K562 (cell line): ENCODE data around the gene LLGL2. TPM values are rescaled to one million over a fixed set of nuclear protein-coding genes. Genes with fewer than 3 reads are reported as not detected.

Experiments
- ERF ChIP-seq: fragments of 450-650 bp; formaldehyde crosslinking; IDR thresholded peaks from 2 replicates; pipeline ENCODE4 v1.4.0; 2020; ENCODE audit warnings: mild to moderate bottlenecking, mixed read lengths
- ESRRA ChIP-seq: fragments of 450-650 bp; IDR thresholded peaks from 2 replicates; pipeline ENCODE4 v1.6.1; 2014; ENCODE audit warnings: low read depth, mild to moderate bottlenecking, moderate library complexity, borderline replicate concordance
- FOSL1 ChIP-seq: fragments of 200-800 bp; sonication (Bioruptor generic); conservative IDR thresholded peaks from 2 replicates; pipeline ENCODE4 v1.6.1; 2016; ENCODE audit warnings: missing genetic modification characterization, missing compliant biosample characterization
- FOXA3 ChIP-seq, 2 experiments: fragments of 450-650 bp in 1 of 2; sonication (generic) in 1 of 2; formaldehyde crosslinking; IDR thresholded peaks in 1 of 2; conservative IDR thresholded peaks in 1 of 2; 2 replicates each; pipeline versions ENCODE4 v1.4.0 to v1.8.0; 2020 to 2022; ENCODE audit warnings: mild to moderate bottlenecking in 2 of 2, missing genetic modification reagents in 1 of 2
- FOXJ3 ChIP-seq: sonication (generic); formaldehyde crosslinking; IDR thresholded peaks from 2 replicates; pipeline ENCODE4 v1.4.0; 2020; ENCODE audit warnings: mild to moderate bottlenecking, missing genetic modification reagents
- HDAC6 ChIP-seq: IDR thresholded peaks from 2 replicates; pipeline ENCODE4 v1.6.1; 2012; ENCODE audit warnings: low read depth, mild to moderate bottlenecking, control low read depth, inconsistent platforms, low read length, moderate library complexity
- ILK ChIP-seq: fragments of 450-650 bp; IDR thresholded peaks from 2 replicates; pipeline ENCODE4 v1.6.1; 2016; ENCODE audit warnings: missing genetic modification characterization, low read depth, mild to moderate bottlenecking, missing compliant biosample characterization, moderate library complexity, borderline replicate concordance
- MTA1 ChIP-seq: fragments of 450-650 bp; IDR thresholded peaks from 2 replicates; pipeline ENCODE4 v1.6.1; 2017; ENCODE audit warnings: borderline replicate concordance
- NFIC ChIP-seq: fragments of 450-650 bp; IDR thresholded peaks from 2 replicates; pipeline ENCODE4 v1.6.1; 2017; ENCODE audit warnings: mild to moderate bottlenecking, inconsistent platforms
- NR4A1 ChIP-seq, 2 experiments: fragments of 250-450 bp in 1 of 2; fragments of 450-650 bp in 1 of 2; sonication (Bioruptor Pico) in 1 of 2; IDR thresholded peaks; 2 replicates each; pipeline versions ENCODE4 v1.4.0 to v1.6.1; 2016 to 2020; ENCODE audit warnings: mild to moderate bottlenecking in 2 of 2, missing compliant biosample characterization in 1 of 2, missing genetic modification characterization in 1 of 2, moderate library complexity in 1 of 2
- SPI1 ChIP-seq: IDR thresholded peaks from 2 replicates; pipeline ENCODE4 v1.6.1; 2011; ENCODE audit warnings: low read depth, low read length, control low read depth, borderline replicate concordance
- STAG1 ChIP-seq: sonication (generic); formaldehyde crosslinking; IDR thresholded peaks from 2 replicates; pipeline ENCODE4 v1.5.0; 2020; ENCODE audit warnings: missing genetic modification reagents, borderline replicate concordance
- TCF7L2 ChIP-seq: fragments of 150-350 bp; IDR thresholded peaks from 2 replicates; pipeline ENCODE4 v1.6.1; 2016; ENCODE audit warnings: low read depth, mild to moderate bottlenecking, low read length, moderate library complexity
- WHSC1 ChIP-seq: IDR thresholded peaks from one replicate; pipeline ENCODE4 v1.6.1; 2012; ENCODE audit warnings: low read length, control low read depth, inconsistent platforms
- YBX1 ChIP-seq: fragments of 450-650 bp; IDR thresholded peaks from 2 replicates; pipeline ENCODE4 v1.7.1; 2016; ENCODE audit warnings: mild to moderate bottlenecking
- ZBTB17 ChIP-seq: fragments of 450-650 bp; formaldehyde crosslinking; IDR thresholded peaks from 2 replicates; pipeline ENCODE4 v1.4.0; 2020; ENCODE audit warnings: mild to moderate bottlenecking
- polyA plus RNA-seq, 8 experiments: library from polyadenylated mRNA; depleted of rRNA in 4 of 8; stranded (reverse) in 5 of 8; unstranded in 3 of 8; fragments of >200 nt; fragmentation: Nextera tagmentation in 2 of 8; fragmentation: Illumina TruSeq in 1 of 8; extraction: Ambion mirVana in 2 of 8; extraction: Trizol in 1 of 8; gene quantifications; 2 replicates each; pipeline versions ENCODE4 v1.2.1 to v1.2.3, GENCODE V29; 2011 to 2014; ENCODE audit warnings: inconsistent platforms in 1 of 8, missing spikeins in 1 of 8
- total RNA-seq, 7 experiments: library from RNA; depleted of rRNA in 6 of 7; stranded (reverse); fragments of >200 nt in 6 of 7; fragmentation: Illumina TruSeq in 2 of 7; extraction: Trizol in 2 of 7; gene quantifications; 2 replicates each; pipeline versions ENCODE4 v1.2.1 to v1.2.3, GENCODE V29; 2011 to 2021; ENCODE audit warnings: low replicate concordance in 1 of 7
- TF ChIP-seq, protein P1 (sequence below): fragments of 450-650 bp; conservative IDR thresholded peaks from 2 replicates; pipeline ENCODE4 v1.6.1; 2016; ENCODE audit warnings: missing genetic modification characterization, low read depth, mild to moderate bottlenecking, control low read depth, missing compliant biosample characterization
- TF ChIP-seq, protein P2 (sequence below): sonication (generic); formaldehyde crosslinking; IDR thresholded peaks from 2 replicates; pipeline ENCODE4 v1.8.0; 2022; ENCODE audit warnings: mild to moderate bottlenecking, low read depth, missing genetic modification reagents
- TF ChIP-seq, protein P3 (sequence below): IDR thresholded peaks from 3 replicates; pipeline ENCODE4 v1.6.1; 2011; ENCODE audit warnings: borderline replicate concordance, mild to moderate bottlenecking, moderate library complexity; ENCODE audit not compliant: insufficient read length; ENCODE audit errors: extremely low read depth
- TF ChIP-seq, protein P4 (sequence below): fragments of 200-800 bp; sonication (Bioruptor generic); IDR thresholded peaks from 2 replicates; pipeline ENCODE4 v1.6.1; 2017; ENCODE audit warnings: missing genetic modification characterization, missing compliant biosample characterization

The LLGL2 gene
- total and polyA plus RNA-seq, 9 of the 15 experiments (the other 6 are each of a cell fraction or from before 2014, with no cell fraction given): 0.32 to 24.4 (median 10.2) TPM

DNA sequence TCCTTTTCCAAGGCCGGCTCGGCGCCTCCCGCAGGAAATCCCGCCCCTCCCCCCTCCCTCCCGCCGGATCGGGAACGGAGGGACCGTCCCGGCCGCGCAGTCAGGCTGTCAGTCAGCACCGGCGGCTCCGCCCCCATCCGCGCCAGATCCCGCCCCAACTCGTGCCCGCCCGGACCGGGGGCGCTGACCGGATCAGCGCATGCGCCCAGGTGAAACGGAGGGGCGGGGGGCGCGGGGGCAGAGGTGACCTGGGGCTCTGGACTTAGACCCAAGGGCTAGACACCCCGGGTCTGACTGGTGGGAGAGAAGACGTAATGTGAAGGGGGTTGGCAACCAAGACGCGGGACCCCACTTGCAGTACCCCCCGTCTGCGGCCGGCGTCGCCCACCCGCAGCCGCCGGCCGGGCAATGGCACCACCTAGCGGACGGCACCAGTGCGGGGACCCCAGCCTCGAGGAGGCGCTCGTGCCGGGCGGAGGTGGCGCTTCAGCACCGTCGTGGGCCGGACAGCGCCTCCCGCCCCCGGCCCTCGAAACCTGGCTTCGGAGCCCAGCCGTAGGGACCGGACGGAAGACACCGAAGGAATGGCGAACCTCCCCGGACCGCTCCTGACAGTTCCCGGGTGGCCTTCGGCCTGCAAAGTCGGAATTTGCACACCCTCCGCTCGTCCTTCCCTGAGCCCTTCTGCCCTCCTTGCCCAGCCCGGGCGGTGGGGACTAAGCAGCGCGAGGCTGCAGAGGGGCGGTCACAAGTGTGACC, 9.8 kb upstream of the LLGL2 start, which contains the start of gene CASKIN2 (continued):
- TF ChIP-seq MTA1 (peak; percentile 27; the same call in 1 of the 2 replicates), FOXJ3 (CRISPR knock-in tag) (no peak), HDAC6 (no peak), STAG1 (CRISPR knock-in tag) (peak; percentile 93), FOXA3 (CRISPR knock-in tag; conservative IDR thresholded peaks at IDR 0.05 in 1 of 2, IDR thresholded peaks at IDR 0.05 in 1 of 2) (peak in 1 of 2 experiments; percentile 81; a peak in 2 of 4 replicates), ILK (tag) (no peak), YBX1 (no peak), SPI1 (no peak), TCF7L2 (no peak), NR4A1 (CRISPR knock-in tag; IDR thresholded peaks at IDR 0.05) (0 out of 2 replicates have a peak, but pooled peaks have one; percentile 60), NR4A1 (tag; IDR thresholded peaks at IDR 0.05) (peak; percentile 58; the same call in 1 of the 2 replicates), ERF (CRISPR knock-in tag) (peak; percentile 25; the same call in 1 of the 2 replicates), WHSC1 (no peak), ESRRA (peak; percentile 48), ZBTB17 (CRISPR knock-in tag) (peak; percentile 85), FOSL1 (tag) (no peak; the same call in 1 of the 2 replicates), NFIC (no peak; the same call in 1 of the 2 replicates)
- TF ChIP-seq, protein P1, sequence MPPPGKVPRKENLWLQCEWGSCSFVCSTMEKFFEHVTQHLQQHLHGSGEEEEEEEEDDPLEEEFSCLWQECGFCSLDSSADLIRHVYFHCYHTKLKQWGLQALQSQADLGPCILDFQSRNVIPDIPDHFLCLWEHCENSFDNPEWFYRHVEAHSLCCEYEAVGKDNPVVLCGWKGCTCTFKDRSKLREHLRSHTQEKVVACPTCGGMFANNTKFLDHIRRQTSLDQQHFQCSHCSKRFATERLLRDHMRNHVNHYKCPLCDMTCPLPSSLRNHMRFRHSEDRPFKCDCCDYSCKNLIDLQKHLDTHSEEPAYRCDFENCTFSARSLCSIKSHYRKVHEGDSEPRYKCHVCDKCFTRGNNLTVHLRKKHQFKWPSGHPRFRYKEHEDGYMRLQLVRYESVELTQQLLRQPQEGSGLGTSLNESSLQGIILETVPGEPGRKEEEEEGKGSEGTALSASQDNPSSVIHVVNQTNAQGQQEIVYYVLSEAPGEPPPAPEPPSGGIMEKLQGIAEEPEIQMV (tag): no peak
- TF ChIP-seq, protein P2, sequence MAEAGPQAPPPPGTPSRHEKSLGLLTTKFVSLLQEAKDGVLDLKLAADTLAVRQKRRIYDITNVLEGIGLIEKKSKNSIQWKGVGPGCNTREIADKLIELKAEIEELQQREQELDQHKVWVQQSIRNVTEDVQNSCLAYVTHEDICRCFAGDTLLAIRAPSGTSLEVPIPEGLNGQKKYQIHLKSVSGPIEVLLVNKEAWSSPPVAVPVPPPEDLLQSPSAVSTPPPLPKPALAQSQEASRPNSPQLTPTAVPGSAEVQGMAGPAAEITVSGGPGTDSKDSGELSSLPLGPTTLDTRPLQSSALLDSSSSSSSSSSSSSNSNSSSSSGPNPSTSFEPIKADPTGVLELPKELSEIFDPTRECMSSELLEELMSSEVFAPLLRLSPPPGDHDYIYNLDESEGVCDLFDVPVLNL (CRISPR knock-in tag): peak; percentile 88
- TF ChIP-seq, protein P3, sequence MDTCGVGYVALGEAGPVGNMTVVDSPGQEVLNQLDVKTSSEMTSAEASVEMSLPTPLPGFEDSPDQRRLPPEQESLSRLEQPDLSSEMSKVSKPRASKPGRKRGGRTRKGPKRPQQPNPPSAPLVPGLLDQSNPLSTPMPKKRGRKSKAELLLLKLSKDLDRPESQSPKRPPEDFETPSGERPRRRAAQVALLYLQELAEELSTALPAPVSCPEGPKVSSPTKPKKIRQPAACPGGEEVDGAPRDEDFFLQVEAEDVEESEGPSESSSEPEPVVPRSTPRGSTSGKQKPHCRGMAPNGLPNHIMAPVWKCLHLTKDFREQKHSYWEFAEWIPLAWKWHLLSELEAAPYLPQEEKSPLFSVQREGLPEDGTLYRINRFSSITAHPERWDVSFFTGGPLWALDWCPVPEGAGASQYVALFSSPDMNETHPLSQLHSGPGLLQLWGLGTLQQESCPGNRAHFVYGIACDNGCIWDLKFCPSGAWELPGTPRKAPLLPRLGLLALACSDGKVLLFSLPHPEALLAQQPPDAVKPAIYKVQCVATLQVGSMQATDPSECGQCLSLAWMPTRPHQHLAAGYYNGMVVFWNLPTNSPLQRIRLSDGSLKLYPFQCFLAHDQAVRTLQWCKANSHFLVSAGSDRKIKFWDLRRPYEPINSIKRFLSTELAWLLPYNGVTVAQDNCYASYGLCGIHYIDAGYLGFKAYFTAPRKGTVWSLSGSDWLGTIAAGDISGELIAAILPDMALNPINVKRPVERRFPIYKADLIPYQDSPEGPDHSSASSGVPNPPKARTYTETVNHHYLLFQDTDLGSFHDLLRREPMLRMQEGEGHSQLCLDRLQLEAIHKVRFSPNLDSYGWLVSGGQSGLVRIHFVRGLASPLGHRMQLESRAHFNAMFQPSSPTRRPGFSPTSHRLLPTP: no peak
- TF ChIP-seq, protein P4, sequence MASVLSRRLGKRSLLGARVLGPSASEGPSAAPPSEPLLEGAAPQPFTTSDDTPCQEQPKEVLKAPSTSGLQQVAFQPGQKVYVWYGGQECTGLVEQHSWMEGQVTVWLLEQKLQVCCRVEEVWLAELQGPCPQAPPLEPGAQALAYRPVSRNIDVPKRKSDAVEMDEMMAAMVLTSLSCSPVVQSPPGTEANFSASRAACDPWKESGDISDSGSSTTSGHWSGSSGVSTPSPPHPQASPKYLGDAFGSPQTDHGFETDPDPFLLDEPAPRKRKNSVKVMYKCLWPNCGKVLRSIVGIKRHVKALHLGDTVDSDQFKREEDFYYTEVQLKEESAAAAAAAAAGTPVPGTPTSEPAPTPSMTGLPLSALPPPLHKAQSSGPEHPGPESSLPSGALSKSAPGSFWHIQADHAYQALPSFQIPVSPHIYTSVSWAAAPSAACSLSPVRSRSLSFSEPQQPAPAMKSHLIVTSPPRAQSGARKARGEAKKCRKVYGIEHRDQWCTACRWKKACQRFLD (CRISPR knock-in tag): no peak; the same call in 1 of the 2 replicates
